Cardiac fibroblast (primary cell): ENCODE measurements around the gene MAGIX.
"Not testable (repeated sequence)": the region's sequence is repeated elsewhere in the genome, so short reads cannot be mapped to it uniquely, and the experiment has no call there.

ENCODE experiments used
- DNase-seq, 2 donors: peaks; one replicate each; pipeline versions ENCODE4 v3.0.0 to v3.0.0-alpha.2; 2010; ENCODE audit warnings: low read depth in 2 of 2
- H3K4me3 ChIP-seq, 2 donors: replicated peaks in 1 of 2; 1 replicate in 1 of 2; 2 replicates in 1 of 2; pipeline ENCODE4 v1.5.1; 2011; ENCODE audit warnings: low read depth in 2 of 2, low read length in 2 of 2, mild to moderate bottlenecking in 2 of 2, moderate library complexity in 1 of 2
- TF ChIP-seq, protein P1 (sequence below): IDR thresholded peaks from one replicate; pipeline ENCODE4 v1.5.1; 2011; ENCODE audit warnings: low read depth, mild to moderate bottlenecking, low read length, inconsistent platforms

Gene MAGIX

DNA sequence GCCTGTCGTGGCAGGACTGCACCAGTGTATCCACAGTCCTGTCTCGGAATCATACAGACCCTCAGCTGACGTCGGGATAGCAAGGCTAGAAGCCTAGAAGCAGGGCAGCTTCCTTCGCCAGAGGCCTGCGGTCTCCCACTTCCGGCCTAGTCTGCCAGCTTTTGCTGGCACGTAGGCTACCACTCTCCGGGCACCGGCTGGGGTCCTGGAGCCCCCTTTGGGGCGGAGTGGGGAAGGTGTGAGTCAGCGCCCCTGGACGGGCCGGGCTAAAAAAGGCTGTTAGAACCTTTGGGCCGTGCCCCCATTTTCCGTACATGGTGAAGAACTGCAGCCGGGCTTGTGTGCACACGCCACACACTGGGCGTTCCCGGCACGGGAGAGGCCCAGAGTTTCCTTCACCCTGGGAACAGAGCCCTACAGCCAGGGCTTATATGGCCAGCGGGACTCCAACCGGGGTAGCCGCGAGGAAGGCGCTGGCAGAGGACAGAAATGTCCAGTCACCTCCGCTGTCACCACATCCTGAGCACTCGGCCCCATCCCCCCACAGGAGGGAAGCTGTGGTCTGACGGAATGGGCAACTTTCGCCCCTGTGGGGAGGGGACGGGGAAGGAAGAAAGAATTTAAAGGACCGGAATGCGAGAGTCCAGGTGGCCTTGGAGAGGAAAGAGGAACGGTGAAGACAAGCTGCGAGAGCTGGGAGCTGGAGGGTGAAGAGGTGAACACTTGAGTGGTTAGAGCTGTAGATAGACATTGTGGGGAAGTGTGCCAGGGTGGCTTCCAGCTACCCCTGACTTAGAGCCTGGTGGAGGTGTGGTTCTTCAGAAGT, 4.6 kb downstream of the MAGIX start:
- peak; percentile 72 to 88 for DNase-seq
- TF ChIP-seq, protein P1, sequence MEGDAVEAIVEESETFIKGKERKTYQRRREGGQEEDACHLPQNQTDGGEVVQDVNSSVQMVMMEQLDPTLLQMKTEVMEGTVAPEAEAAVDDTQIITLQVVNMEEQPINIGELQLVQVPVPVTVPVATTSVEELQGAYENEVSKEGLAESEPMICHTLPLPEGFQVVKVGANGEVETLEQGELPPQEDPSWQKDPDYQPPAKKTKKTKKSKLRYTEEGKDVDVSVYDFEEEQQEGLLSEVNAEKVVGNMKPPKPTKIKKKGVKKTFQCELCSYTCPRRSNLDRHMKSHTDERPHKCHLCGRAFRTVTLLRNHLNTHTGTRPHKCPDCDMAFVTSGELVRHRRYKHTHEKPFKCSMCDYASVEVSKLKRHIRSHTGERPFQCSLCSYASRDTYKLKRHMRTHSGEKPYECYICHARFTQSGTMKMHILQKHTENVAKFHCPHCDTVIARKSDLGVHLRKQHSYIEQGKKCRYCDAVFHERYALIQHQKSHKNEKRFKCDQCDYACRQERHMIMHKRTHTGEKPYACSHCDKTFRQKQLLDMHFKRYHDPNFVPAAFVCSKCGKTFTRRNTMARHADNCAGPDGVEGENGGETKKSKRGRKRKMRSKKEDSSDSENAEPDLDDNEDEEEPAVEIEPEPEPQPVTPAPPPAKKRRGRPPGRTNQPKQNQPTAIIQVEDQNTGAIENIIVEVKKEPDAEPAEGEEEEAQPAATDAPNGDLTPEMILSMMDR: no peak

DNA sequence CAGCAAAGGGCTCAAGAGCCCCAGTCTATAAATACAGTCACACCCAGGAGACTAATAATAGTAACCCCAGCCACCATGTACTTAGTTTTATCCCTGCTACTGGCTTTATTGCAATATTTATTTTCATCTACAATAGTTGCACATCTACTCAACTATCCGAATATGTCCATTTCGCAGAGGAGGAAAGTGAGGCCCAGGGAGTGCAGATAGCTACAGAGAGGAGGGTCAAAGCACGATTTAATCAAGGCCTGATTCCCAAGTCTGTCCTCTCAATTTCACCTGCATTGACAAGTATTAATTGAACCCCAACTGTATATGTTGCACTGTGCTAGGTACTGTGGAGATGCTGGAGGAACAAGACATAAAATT, 5.2 kb downstream of the MAGIX start:
- no peak for DNase-seq
- TF ChIP-seq, protein P1: no peak
- peak overlapping the region; percentile 27 to 49 for H3K4me3 ChIP-seq

More for the DNA sequence above, 4.6 kb downstream of the MAGIX start:
- H3K4me3 ChIP-seq: peak overlapping the region; percentile 27 to 49

DNA sequence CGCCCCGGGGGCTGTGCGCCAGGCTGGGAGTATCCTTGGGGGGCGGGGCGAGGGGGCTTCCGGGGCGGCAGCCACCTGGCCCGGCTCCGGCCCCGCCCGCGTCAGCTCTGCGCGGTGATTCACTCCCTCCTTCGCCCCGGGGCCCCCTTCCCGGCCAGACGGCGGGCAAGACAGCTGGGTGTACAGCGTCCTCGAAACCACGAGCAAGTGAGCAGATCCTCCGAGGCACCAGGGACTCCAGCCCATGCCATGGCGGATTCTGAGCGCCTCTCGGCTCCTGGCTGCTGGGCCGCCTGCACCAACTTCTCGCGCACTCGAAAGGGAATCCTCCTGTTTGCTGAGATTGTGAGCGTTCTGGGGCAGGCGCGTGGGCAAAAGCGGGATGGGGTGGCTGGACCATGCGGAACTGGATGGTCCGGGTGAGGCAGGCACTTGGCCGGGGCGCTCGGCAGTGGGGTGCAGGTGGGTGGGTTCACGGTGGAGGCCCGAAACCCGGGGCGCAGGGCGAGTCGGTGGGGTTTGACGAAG, 9.3 kb downstream of the MAGIX start, which contains the start of gene PLP2:
Gene PLP2, plus strand, starts transcription at position 147 of the 528 bp plus-strand sequence. Its CDS starts 103 bp downstream, at position 250.
- peak within 1 kb of the TSS; percentile 70 to 75 for H3K4me3 ChIP-seq
- DNase-seq: peak; percentile 43 to 53
- TF ChIP-seq, protein P1: no peak

DNA sequence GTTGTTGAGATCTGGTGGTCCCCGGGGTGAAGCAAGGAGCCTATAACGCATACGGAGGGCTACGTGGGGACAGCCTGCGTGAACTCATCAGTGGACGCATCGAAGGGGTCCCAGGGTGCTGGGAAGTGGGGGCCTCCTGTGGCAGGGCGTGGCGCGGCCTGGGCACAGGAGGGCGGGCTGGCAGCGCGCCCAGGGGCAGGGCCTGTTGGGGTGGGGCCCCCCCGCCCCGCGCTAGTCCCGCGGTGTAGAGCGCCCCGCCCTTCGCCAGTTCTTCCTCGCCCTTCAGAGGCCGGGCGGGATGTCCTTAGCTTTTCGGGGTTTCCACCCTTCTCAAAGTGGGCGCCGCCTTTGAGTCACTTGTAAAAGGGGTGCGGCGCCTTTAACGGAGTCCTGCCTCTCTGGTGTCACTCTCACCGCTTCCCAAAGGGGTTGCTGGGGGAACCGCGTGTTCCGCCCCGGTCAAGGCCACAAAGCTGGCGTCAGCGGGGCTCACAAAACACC, 9.8 kb downstream of the MAGIX start:
- peak; percentile 46 to 62 for DNase-seq
- peak overlapping the region; percentile 70 to 75 for H3K4me3 ChIP-seq
- TF ChIP-seq, protein P1: no peak

DNA sequence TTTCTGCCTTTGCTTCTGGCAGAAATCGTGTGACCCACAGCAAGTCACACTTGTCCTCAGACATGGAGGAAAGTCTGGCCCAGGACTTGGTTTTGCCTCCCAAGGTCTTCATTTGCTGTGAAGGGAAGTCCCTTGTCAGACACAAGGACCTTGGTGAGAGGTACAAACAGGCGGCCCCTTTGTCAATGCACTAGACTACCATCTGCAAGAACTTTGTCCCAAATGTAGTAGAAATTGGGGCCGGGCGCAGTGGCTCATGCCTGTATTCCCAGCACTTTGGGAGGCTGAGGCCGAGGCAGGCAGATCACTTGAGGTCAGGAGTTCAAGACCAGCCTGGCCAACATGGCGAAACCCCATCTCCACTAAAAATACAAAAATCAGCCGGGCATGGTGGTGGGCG, 11.0 kb downstream of the MAGIX start:
- DNase-seq: not testable (repeated sequence)
- H3K4me3 ChIP-seq: peak overlapping the region in 1 of 2 donors; percentile 75

DNA sequence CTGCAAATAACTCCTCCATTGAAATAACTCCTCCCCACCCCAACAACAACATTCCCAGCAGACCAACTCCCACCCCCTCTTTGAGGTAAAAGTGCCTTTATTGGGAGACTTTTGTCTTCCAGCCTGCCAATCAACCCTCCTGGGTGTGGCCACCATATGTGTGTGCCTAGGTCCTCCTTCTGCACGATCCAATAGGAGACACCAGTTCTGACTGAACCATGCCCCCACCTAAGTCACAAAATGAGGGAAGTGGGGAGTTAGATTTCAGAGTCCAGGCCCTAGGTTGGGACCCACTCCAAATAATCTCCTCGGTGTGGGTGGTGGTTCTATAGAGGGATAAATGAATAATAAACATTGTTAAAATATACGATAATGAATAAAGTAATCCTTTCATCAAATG, 12.2 kb downstream of the MAGIX start:
- no peak for DNase-seq
- H3K4me3 ChIP-seq: no peak overlapping the region
- TF ChIP-seq, protein P1: no peak

DNA sequence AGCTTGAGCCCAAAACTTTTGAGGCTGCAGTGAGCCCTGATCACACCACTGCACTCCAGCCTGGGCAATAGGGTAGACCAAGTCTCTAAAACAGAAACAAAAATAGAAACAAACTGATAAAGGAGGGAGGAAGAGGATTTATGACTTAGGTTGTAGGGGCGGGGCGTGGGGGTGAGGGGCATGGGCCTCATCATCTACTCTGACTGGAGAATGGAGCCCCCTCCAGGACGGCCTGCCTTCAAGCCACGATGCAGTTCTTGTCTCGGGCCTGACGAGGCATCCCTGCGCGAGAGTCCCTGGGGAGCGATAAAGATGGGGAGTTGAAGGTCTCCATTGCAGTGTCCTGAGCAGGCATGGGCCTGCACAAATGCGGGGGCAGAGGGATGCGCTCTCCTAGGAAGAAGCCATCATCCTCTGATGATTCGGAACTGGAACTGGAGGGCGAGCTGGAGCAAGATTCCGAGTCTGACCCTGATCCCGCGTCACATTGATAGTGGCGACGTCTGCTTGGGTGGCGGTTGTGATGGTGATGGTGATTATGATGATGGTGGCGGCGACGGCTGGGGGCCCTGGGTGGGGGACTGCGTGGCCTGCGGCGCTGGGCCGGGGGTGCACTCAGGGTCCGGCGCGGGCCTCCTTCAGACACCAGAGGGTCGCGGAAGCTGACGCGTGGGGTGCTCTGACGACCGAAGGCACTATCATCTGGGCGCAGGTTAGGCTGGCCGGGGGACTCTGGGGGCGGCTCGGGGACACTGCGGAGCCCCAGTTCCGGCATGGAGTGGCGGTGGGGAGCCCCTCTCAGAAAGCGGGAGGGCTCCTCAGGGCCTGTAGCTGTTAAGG, 13.1 kb downstream of the MAGIX start:
- TF ChIP-seq, protein P1: no peak
- DNase-seq: no peak
- H3K4me3 ChIP-seq: no peak overlapping the region
